Fibroblast of skin of back (primary cell): ENCODE results near the gene RSRP1.
A peak's percentile ranks its signal among the peaks of the same experiment; 100 is the strongest.

Source experiments
- DNase-seq: peaks from one replicate; pipeline ENCODE4 v3.0.0-alpha.2; 2013

RSRP1 gene

GRCh38 chr1:25217598-25218232 lies 29.5 kb downstream of the RSRP1 start:
- DNase-seq = no peak

DNA sequence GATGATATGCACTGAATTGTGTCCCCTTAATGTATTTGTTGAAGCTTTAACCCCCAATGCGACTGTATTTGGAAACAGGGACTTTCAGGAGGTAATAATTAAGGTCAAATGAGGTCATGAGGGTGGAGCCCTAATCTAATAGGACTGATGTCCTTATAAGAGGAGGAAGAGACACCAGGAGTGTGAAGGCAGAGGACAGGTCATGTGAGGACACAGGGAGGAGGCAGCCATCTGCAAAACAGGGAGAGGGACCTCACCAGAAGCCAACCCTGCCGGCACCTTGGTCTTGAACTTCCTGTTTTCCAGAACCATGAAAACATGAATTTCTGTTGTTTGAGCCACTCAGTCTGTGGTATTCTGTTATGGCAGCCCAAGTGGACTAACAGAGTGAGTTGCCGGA lies 30.2 kb downstream of the RSRP1 start:
- DNase-seq = no peak

DNA sequence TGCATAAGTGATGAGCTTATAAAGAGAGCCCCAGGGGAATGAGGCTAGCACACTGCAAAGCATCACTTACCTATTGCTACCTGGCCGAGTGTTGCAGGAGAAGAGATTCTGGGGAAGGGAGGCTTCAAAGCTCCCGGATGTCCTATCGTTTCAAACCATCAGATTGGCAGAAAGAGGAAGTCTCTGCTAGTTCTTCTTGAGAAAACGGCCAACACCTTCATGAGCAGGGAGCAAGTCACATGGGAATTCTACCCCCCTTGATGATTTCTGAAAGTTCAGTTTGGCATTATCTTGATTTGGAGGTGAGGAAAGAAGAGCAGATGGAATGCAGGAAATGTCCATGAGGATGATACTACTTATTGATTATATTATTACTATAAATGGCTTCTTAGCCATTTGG lies 31.1 kb downstream of the RSRP1 start:
- DNase-seq = no peak

DNA sequence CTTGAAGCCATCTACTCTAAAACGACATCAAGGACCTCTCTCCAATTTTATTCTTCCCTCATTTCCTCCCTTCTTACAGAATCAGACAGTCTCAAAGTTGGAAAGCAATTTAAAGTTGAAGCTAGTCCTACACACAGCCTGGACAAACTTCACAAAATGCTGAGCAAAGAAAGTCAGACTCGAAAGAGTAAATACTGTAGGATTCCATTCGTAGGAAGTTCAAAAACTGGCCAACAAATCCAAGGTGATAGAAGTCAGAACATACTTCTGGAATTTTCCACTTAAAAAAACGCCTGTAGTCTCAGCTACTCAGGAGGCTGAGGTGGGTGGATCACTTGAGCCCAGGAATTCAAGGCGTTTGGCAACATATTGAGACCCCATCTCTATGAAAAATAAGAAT lies 34.5 kb downstream of the RSRP1 start:
- DNase-seq = no peak

GRCh38 chr1:25210728-25211127 lies 36.5 kb downstream of the RSRP1 start:
- no peak for DNase-seq

DNA sequence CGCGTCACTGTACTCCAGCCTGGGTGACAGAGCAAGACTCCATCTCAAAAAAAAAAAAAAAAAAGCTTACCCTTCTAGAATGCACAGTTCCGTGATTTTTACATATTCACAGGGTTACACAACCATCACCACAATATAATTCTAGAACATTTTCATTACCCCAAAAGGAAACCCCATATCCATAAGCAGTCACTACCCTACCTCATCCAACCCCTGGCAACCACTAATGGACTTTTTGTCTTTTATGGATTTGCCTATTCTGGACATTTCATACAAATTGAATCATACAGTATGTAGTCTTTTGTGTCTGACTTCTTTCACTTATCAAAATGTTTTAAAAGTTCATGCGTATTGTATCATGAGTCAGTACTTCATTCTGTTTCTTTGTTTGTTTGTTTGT lies 37.7 kb downstream of the RSRP1 start:
- DNase-seq = no peak

DNA sequence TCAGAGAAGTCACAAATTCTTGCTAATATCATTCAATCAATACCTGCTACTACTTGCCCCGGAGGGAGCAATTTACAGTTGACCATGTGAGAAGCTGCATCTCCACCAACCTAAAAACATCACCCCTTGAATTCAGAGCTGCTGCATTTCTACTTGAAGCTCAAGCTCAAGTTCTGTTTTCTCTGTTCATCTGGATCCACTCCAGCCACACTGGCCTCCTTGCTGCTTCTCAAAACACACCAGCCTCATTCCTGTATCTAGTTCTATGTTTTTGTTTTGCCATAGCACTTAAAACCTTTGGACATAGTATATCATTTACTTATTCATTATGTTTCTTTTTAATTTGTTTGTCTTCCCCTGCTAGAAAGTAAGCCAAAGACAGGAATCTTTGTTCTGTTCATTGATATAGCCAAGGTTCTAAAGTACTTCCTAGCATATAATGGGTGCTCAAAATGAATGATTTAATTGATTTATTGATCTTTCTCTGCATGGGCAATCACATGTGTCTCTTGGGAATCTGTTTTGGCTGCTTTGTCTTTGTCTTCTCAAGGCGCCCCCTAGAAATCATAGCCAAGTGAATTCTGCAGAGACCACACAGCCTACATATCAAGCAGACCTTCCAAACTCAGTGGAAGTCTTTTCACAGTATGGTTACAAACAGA lies 38.6 kb downstream of the RSRP1 start:
- DNase-seq = no peak

GRCh38 chr1:25208092-25208491 lies 39.2 kb downstream of the RSRP1 start:
- DNase-seq = no peak

DNA sequence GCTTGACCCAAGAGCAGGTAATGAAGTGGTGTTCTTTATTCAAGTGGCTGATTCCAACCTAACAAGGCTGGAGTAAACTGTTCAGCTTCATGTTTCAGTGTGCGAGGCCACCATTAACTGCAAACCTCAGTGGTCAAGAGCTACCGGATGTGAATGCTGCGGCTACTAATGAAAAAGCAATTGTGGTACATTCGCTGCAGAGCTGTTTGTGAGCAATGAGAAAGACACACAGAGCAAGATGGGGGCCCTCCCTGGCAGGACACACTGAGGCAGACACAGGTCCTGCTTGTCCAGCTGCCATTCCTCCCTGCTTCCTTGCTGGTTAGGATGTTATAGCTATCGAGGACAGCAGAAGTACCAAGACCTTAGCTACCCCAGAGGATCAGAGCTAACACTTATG lies 41.1 kb downstream of the RSRP1 start:
- DNase-seq = peak; percentile 22

DNA sequence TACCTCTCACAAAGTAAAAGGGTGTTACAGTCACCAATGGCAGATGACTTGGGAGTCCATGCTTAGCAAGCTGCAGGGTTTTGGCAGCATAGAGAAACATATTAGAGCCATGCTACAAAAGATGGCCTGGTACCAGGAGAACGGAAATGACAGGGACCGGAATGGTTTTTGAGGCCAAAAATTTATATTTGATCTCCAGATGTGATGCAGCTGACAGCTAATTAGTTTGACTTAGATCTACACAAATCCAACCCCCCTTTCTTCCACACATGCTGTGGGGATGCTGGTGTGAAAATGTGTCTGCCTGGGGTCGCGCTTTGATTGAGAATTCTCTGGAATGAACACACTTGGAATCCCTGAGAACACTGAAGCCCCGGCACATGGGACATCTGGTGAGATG lies 41.5 kb downstream of the RSRP1 start:
- DNase-seq = no peak

- peak; percentile 80 for DNase-seq
These were observed 42.3 kb downstream of the RSRP1 start for GRCh38 chr1:25204797-25205480.

DNA sequence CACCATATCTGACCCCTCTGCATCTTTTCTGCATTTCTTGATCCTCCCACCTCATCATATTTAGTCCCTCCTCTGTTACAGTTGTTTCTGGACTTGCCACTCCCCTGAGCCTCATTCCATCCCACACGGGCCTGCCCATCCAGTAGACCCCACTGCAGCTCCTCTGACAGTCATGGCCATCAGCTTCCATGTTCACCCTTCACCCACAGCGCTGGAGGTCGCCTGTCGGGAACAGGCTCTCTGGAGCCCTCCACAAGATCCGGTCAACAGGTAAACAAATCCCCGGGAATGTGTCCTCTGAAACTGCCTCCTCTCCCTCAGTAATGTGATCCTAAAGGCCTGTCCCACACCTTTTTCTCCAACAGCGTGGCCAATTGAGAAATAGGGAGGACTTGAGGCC lies 46.2 kb downstream of the RSRP1 start:
- no peak for DNase-seq

GRCh38 chr1:25199819-25200620 lies 47.2 kb downstream of the RSRP1 start:
- DNase-seq = no peak

DNA sequence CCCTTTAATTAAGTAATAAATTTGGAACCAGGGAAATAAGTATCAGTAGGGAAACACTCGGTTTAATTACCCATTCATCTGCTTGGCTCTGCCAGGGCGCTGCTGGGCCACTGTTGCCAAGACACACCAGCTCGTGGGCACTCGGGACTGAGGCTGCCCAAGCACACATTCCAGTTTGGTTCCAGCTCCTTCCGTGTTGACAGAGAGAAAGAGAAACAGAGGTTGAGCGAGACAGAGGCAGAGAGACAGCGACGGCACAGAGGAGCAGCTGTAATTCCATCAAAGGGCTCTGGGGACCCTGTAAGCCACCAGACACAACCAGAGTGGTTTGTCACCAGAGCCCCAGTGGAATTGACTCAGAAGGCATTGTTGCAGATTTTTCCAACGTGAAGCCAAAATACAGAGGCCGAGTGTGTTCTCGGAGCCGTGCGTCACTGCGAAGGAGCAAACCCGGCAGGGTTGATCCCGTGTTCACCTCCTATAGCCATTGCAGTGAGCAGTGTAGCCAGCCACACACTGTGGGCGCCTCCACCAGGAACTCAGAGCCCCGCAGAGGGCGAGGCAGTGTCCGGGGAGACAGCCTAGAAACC lies 48.5 kb downstream of the RSRP1 start:
- DNase-seq = peak; percentile 87

- peak; percentile 17 for DNase-seq
These were observed 49.1 kb downstream of the RSRP1 start for GRCh38 chr1:25197982-25198662.

- no peak for DNase-seq
These were observed 49.8 kb downstream of the RSRP1 start for GRCh38 chr1:25197235-25197975.

DNA sequence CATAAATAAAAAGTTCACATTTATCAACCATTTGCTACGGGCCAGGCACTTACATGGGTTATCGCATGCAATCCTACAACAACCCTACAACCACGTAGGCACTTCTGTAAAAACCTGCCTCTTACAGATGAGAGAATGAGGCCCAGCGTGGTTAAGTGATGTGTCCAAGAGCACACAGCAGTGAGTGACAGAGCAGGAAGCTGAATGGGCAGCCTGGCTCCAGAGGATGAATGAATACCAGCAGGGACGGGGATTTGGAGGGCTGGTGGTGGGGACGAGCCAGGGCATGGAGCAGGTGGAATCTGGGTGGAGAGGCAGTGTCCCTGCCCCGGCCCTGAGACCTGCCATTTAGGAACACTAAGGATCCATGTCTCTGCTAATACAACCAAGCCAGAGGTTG lies 50.4 kb downstream of the RSRP1 start:
- DNase-seq = no peak

DNA sequence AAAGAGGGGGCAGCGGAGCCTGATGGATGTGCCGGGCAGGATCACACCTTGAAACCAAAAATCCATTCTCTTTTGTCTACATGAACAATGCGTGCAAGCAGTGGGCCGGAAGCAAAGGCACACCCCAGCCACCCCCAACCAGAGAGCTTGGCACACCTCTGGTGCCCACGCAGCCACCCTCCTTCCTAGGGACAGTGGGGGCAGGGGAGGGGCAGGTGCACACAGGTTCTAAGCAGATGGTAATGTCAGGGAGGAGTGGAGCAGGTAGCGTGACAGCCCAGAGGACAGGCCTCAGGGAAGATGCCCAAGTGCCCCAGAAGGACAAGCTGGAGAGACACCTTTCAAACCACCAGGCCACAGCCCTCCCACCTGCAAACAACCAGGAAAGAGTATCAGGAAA lies 51.4 kb downstream of the RSRP1 start:
- no peak for DNase-seq

- DNase-seq = no peak
These were observed 52.7 kb downstream of the RSRP1 start for GRCh38 chr1:25194572-25195020.

DNA sequence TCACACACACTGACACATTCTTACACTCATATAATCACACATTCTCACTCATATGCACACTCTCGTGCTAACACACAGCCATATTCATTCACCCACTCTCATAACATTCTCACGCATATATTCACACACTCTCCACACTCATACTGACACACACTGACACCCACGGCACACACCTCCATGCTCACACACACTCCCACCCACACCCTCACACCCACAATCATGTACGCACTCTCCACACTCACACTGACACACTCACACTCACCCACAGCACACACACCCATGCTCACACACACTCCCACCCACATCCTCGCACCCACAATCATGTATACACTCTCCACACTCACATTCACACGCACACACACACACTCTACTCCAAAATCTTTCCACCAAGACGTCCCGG lies 53.2 kb downstream of the RSRP1 start:
- DNase-seq = no peak

DNA sequence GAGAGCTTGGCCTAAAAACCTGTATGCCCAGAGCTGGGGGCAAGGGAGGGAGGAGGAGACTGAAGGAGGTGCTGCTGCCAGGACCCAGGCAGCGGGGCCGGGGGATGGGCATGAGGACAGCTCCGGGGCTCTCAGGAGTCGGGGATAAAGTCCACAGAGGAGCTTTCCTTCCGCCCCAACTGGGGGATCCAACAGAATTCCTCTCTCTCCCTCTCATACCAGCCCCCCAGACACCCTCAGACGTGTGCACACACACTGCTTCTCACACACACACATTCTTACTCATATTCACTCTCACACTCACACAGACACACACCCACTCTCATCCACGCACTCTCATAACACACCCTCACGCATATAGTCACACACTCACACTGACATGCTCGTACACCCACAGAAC lies 54.0 kb downstream of the RSRP1 start:
- DNase-seq = no peak
